Measurements from ENCODE around the gene SSTR4.

- TF ChIP-seq CTCF (conservative IDR thresholded peaks at IDR 0.05; ENCODE audit: low read length): no peak
- no peak for TF ChIP-seq EZH2phosphoT487 (IDR thresholded peaks at IDR 0.05; ENCODE audit: borderline replicate concordance, low read depth, low read length)
These were observed 49.8 kb downstream of the SSTR4 start for GRCh38 chr20:23084845-23085365.
